HEK293 (cell line): ENCODE data around the gene ITSN2.

ENCODE experiments used
- CTCF ChIA-PET: fragments of 350-600 bp; formaldehyde crosslinking; extraction: SDS; loops from one replicate; lab custom pipeline; 2021; ENCODE audit warnings: antibody characterized with exemption; lab: Yijun Ruan, JAX
- POLR2A ChIA-PET: fragments of 300-600 bp; formaldehyde crosslinking; extraction: SDS; loops from one replicate; lab custom pipeline; 2020; ENCODE audit warnings: antibody characterized with exemption, inconsistent platforms; lab: Yijun Ruan, JAX
- H3K27ac ChIP-seq: fragments of 200-500 bp; sonication (Bioruptor generic); 2 replicates; pipeline ENCODE4 v1.5.1; 2014; ENCODE audit warnings: low read depth, low read length, control low read depth, inconsistent platforms; ENCODE audit errors: extremely low read depth
- H3K36me3 ChIP-seq, 2 experiments: fragments of 200-500 bp in 1 of 2; sonication (Bioruptor generic) in 1 of 2; 1 replicate in 1 of 2; 2 replicates in 1 of 2; pipeline ENCODE4 v1.5.1; 2014 to 2017; ENCODE audit warnings: inconsistent platforms in 2 of 2, low read length in 2 of 2; ENCODE audit not compliant: control insufficient read depth in 2 of 2, insufficient read depth in 1 of 2
- H3K4me1 ChIP-seq: fragments of 200-500 bp; sonication (Bioruptor generic); 2 replicates; pipeline ENCODE4 v1.5.1; 2014; ENCODE audit warnings: mild to moderate bottlenecking, low read length, inconsistent platforms; ENCODE audit not compliant: control insufficient read depth, insufficient read depth
- H3K4me3 ChIP-seq: 2 replicates; pipeline ENCODE4 v1.5.1; 2011; ENCODE audit warnings: low read depth, mild to moderate bottlenecking, control low read depth, low read length, moderate library complexity
- H3K9me3 ChIP-seq: fragments of 200-500 bp; sonication (Bioruptor generic); 2 replicates; pipeline ENCODE4 v1.5.1; 2014; ENCODE audit warnings: low read depth, low read length, inconsistent platforms; ENCODE audit not compliant: control insufficient read depth, insufficient read depth
- HOXC10 ChIP-seq: sonication (generic); formaldehyde crosslinking; IDR thresholded peaks from 2 replicates; pipeline ENCODE4 v1.8.1; 2023; ENCODE audit warnings: mild to moderate bottlenecking, missing genetic modification reagents
- HOXD13 ChIP-seq: sonication (generic); formaldehyde crosslinking; IDR thresholded peaks from 2 replicates; pipeline ENCODE4 v1.8.0; 2022; ENCODE audit warnings: missing genetic modification reagents, borderline replicate concordance
- IKZF3 ChIP-seq: fragments of 450-650 bp; IDR thresholded peaks from 2 replicates; pipeline ENCODE4 v1.5.0; 2018; ENCODE audit warnings: missing biosample characterization, mild to moderate bottlenecking, missing genetic modification characterization, moderate library complexity
- KLF8 ChIP-seq: fragments of 450-650 bp; formaldehyde crosslinking; IDR thresholded peaks from 2 replicates; pipeline ENCODE4 v1.5.1; 2016; ENCODE audit warnings: missing biosample characterization, missing genetic modification characterization
- PRDM1 ChIP-seq: fragments of 450-650 bp; formaldehyde crosslinking; IDR thresholded peaks from 2 replicates; pipeline ENCODE4; 2016; ENCODE audit warnings: missing biosample characterization, missing genetic modification characterization
- PRDM2 ChIP-seq: fragments of 450-650 bp; formaldehyde crosslinking; IDR thresholded peaks from 2 replicates; pipeline ENCODE4 v1.5.1; 2016; ENCODE audit warnings: missing biosample characterization, missing genetic modification characterization, borderline replicate concordance
- SALL2 ChIP-seq: fragments of 450-650 bp; formaldehyde crosslinking; IDR thresholded peaks from 2 replicates; pipeline ENCODE4 v1.5.0; 2017; ENCODE audit warnings: missing biosample characterization, mild to moderate bottlenecking, missing genetic modification characterization, borderline replicate concordance
- ZBTB49 ChIP-seq: fragments of 450-650 bp; formaldehyde crosslinking; IDR thresholded peaks from 2 replicates; pipeline ENCODE4 v1.5.1; 2016; ENCODE audit warnings: missing biosample characterization, missing genetic modification characterization, low read depth
- ZNF10 ChIP-seq: fragments of 450-650 bp; formaldehyde crosslinking; IDR thresholded peaks from 2 replicates; pipeline ENCODE4 v1.5.1; 2017; ENCODE audit warnings: missing biosample characterization, missing genetic modification characterization
- ZNF112 ChIP-seq: fragments of 450-650 bp; formaldehyde crosslinking; IDR thresholded peaks from 2 replicates; pipeline ENCODE4 v1.5.0; 2017; ENCODE audit warnings: missing biosample characterization, missing genetic modification characterization
- ZNF221 ChIP-seq: fragments of 450-650 bp; formaldehyde crosslinking; IDR thresholded peaks from 2 replicates; pipeline ENCODE4 v1.5.1; 2017; ENCODE audit warnings: missing biosample characterization, missing genetic modification characterization, borderline replicate concordance
- ZNF24 ChIP-seq: fragments of 450-650 bp; formaldehyde crosslinking; IDR thresholded peaks from 2 replicates; pipeline ENCODE4 v1.5.1; 2016; ENCODE audit warnings: missing biosample characterization, missing genetic modification characterization
- ZNF266 ChIP-seq: fragments of 450-650 bp; formaldehyde crosslinking; IDR thresholded peaks from 2 replicates; pipeline ENCODE4 v1.5.1; 2016; ENCODE audit warnings: missing biosample characterization, missing genetic modification characterization, low read depth
- ZNF292 ChIP-seq: fragments of 450-650 bp; formaldehyde crosslinking; IDR thresholded peaks from 2 replicates; pipeline ENCODE4 v1.5.1; 2016; ENCODE audit warnings: low read depth, missing biosample characterization, missing genetic modification characterization, borderline replicate concordance
- ZNF324 ChIP-seq: fragments of 450-650 bp; formaldehyde crosslinking; IDR thresholded peaks from 2 replicates; pipeline ENCODE4 v1.5.1; 2016; ENCODE audit warnings: missing biosample characterization, missing genetic modification characterization
- ZNF335 ChIP-seq: fragments of 450-650 bp; formaldehyde crosslinking; conservative IDR thresholded peaks from 2 replicates; pipeline ENCODE4 v1.5.1; 2016; ENCODE audit warnings: missing biosample characterization, missing genetic modification characterization
- ZNF341 ChIP-seq: fragments of 450-650 bp; formaldehyde crosslinking; IDR thresholded peaks from 2 replicates; pipeline ENCODE4; 2016; ENCODE audit warnings: low read depth, missing biosample characterization, missing genetic modification characterization
- ZNF394 ChIP-seq: fragments of 450-650 bp; formaldehyde crosslinking; IDR thresholded peaks from 2 replicates; pipeline ENCODE4 v1.5.1; 2016; ENCODE audit warnings: missing biosample characterization, missing genetic modification characterization, mild to moderate bottlenecking, moderate library complexity, borderline replicate concordance
- ZNF398 ChIP-seq: fragments of 450-650 bp; formaldehyde crosslinking; IDR thresholded peaks from 2 replicates; pipeline ENCODE4 v1.5.1; 2017; ENCODE audit warnings: missing biosample characterization, missing genetic modification characterization
- ZNF416 ChIP-seq: fragments of 450-650 bp; formaldehyde crosslinking; IDR thresholded peaks from 2 replicates; pipeline ENCODE4 v1.5.1; 2016; ENCODE audit warnings: missing biosample characterization, missing genetic modification characterization
- ZNF501 ChIP-seq: fragments of 450-650 bp; formaldehyde crosslinking; IDR thresholded peaks from 2 replicates; pipeline ENCODE4 v1.5.1; 2016; ENCODE audit warnings: missing biosample characterization, missing genetic modification characterization
- ZNF555 ChIP-seq: fragments of 450-650 bp; formaldehyde crosslinking; conservative IDR thresholded peaks from 2 replicates; pipeline ENCODE4 v1.5.1; 2017; ENCODE audit warnings: missing biosample characterization, mild to moderate bottlenecking, missing genetic modification characterization, inconsistent platforms
- ZNF560 ChIP-seq: fragments of 450-650 bp; formaldehyde crosslinking; IDR thresholded peaks from 2 replicates; pipeline ENCODE4 v1.5.1; 2017; ENCODE audit warnings: missing biosample characterization, missing genetic modification characterization, borderline replicate concordance
- ZNF596 ChIP-seq: fragments of 450-650 bp; IDR thresholded peaks from 2 replicates; pipeline ENCODE4 v1.5.0; 2018; ENCODE audit warnings: missing biosample characterization, mild to moderate bottlenecking, missing genetic modification characterization, moderate library complexity
- ZNF610 ChIP-seq: fragments of 450-650 bp; formaldehyde crosslinking; IDR thresholded peaks from 2 replicates; pipeline ENCODE4 v1.5.1; 2016; ENCODE audit warnings: missing biosample characterization, missing genetic modification characterization, borderline replicate concordance
- ZNF777 ChIP-seq: fragments of 450-650 bp; formaldehyde crosslinking; IDR thresholded peaks from 2 replicates; pipeline ENCODE4 v1.5.1; 2017; ENCODE audit warnings: missing biosample characterization, missing genetic modification characterization, borderline replicate concordance
- ZNF843 ChIP-seq: fragments of 450-650 bp; formaldehyde crosslinking; IDR thresholded peaks from 2 replicates; pipeline ENCODE4 v1.5.1; 2016; ENCODE audit warnings: missing biosample characterization, missing genetic modification characterization

The ITSN2 gene

GRCh38 chr2:24360050-24360962 lies at the start of gene ITSN2:
Gene ITSN2, minus strand, starts transcription at chr2:24360536. Its CDS starts 32,454 bp downstream, at chr2:24328082.
- Histone ChIP-seq H3K4me3 (peak within 1 kb of the TSS; percentile 84), H3K27ac (peak within 1 kb of the TSS; percentile 93), H3K4me1 (peaks cover 3% of the 10 kb centered on the region; the same call in 1 of the 2 replicates), H3K9me3 (no peaks in the 10 kb centered on the region), H3K36me3 (no peaks in the 10 kb centered on the region)
- ChIA-PET POLR2A (interaction anchor here (0.5 to 1.8 kb wide), 6 partner anchors 14 to 433 kb away, joined by 3 to 6 read pairs (median 4); partner anchors contain the start of genes ATAD2B and SF3B6), CTCF (interaction anchor here (0.6 kb wide), 1 partner anchor 10 kb away, joined by 3 read pairs; no protein-coding TSS in a partner anchor)
- TF ChIP-seq ZNF341 (tag by site-specific recombination) = peak; percentile 96
- peak; percentile 84 for TF ChIP-seq ZNF335 (tag by site-specific recombination)
- no peak for TF ChIP-seq ZNF24 (tag by site-specific recombination)
- TF ChIP-seq ZNF398 = no peak
- no peak for TF ChIP-seq ZNF292 (tag by site-specific recombination)
- TF ChIP-seq ZNF10 (tag by site-specific recombination) = no peak; the same call in 1 of the 2 replicates
- TF ChIP-seq ZNF221 (tag by site-specific recombination) = no peak
- TF ChIP-seq HOXD13 (CRISPR knock-in tag) = peak; percentile 30; the same call in 1 of the 2 replicates
- no peak for TF ChIP-seq ZNF394
- no peak for TF ChIP-seq ZBTB49 (tag by site-specific recombination)
- no peak for TF ChIP-seq ZNF560 (tag by site-specific recombination)
- no peak for TF ChIP-seq PRDM2
- TF ChIP-seq SALL2 (tag by site-specific recombination) = no peak
- no peak for TF ChIP-seq ZNF555 (tag by site-specific recombination)
- no peak for TF ChIP-seq ZNF596 (tag by site-specific recombination)
- TF ChIP-seq ZNF843 (tag by site-specific recombination) = 0 out of 2 replicates have a peak, but pooled peaks have one; percentile 8
- no peak for TF ChIP-seq IKZF3 (tag by site-specific recombination)
- TF ChIP-seq ZNF777 = peak; percentile 95
- peak; percentile 35; the same call in 1 of the 2 replicates for TF ChIP-seq ZNF501 (tag by site-specific recombination)
- TF ChIP-seq PRDM1 (tag by site-specific recombination) = no peak
- TF ChIP-seq ZNF324 (tag by site-specific recombination) = no peak
- no peak for TF ChIP-seq ZNF610 (tag by site-specific recombination)
- no peak for TF ChIP-seq ZNF112
- no peak for TF ChIP-seq HOXC10 (CRISPR knock-in tag)
- peak; percentile 64; the same call in 1 of the 2 replicates for TF ChIP-seq KLF8 (tag by site-specific recombination)
- TF ChIP-seq ZNF266 (tag by site-specific recombination) = no peak
- TF ChIP-seq ZNF416 (tag by site-specific recombination) = no peak
